Endothelial cell of umbilical vein (primary cell): Measurements from ENCODE around the gene HMGXB4. TPM values are rescaled to one million over a fixed set of nuclear protein-coding genes. Genes with fewer than 3 reads are reported as not detected.

Experiments used
- BruUV-seq: library from RNA; stranded (reverse); fragments of 400-500 nt; replicated peaks from 2 replicates; lab custom pipeline; 2021; lab: Mats Ljungman, UMichigan
- CTCF ChIA-PET: fragments of 300-600, 350-600 bp; sonication (Branson Sonifier 250); formaldehyde crosslinking; loops from one replicate; lab custom pipeline; 2021; ENCODE audit warnings: antibody characterized with exemption, inconsistent platforms; lab: Charles Lee
- POLR2A ChIA-PET: fragments of 300-600, 350-600 bp; sonication (Branson Sonifier 250); formaldehyde crosslinking; loops from one replicate; lab custom pipeline; 2021; ENCODE audit warnings: antibody characterized with exemption, inconsistent platforms; lab: Charles Lee
- DNase-seq: peaks from one replicate; pipeline ENCODE4 v3.0.0-alpha.2; 2011; ENCODE audit warnings: low read depth, low spot score
- FAIRE-seq: peaks from 2 replicates; lab custom pipeline; 2011; peaks lifted over from hg19 to GRCh38; lab: Jason Lieb, UNC
- H2AFZ ChIP-seq: 2 replicates; pipeline ENCODE4 v1.6.0; 2012; ENCODE audit warnings: low read depth, low read length, control low read depth, inconsistent platforms
- H3K27ac ChIP-seq: 2 replicates; pipeline ENCODE4 v1.5.1; 2011; ENCODE audit warnings: low read depth, mild to moderate bottlenecking, control low read depth, low read length, moderate library complexity; ENCODE audit not compliant: insufficient read depth
- H3K27me3 ChIP-seq, 2 experiments: 2 replicates each; pipeline versions ENCODE4 v1.6.0 to v1.6.1; 2011; ENCODE audit warnings: low read length in 2 of 2, mixed read lengths in 1 of 2; ENCODE audit not compliant: control insufficient read depth in 2 of 2, insufficient read depth in 2 of 2
- H3K36me3 ChIP-seq, 2 experiments: 2 replicates in 1 of 2; 3 replicates in 1 of 2; pipeline ENCODE4 v1.5.1; 2011; ENCODE audit warnings: low read length in 2 of 2, mild to moderate bottlenecking in 1 of 2, moderate library complexity in 1 of 2; ENCODE audit not compliant: control insufficient read depth in 2 of 2, insufficient read depth in 2 of 2; ENCODE audit errors: extremely low read depth in 1 of 2
- H3K4me1 ChIP-seq: 3 replicates; pipeline ENCODE4 v1.5.1; 2011; ENCODE audit warnings: mild to moderate bottlenecking, low read length; ENCODE audit not compliant: control insufficient read depth, insufficient read depth; ENCODE audit errors: extremely low read depth
- H3K4me2 ChIP-seq: 2 replicates; pipeline ENCODE4 v1.6.1; 2011; ENCODE audit warnings: low read length, control low read depth, mixed read lengths; ENCODE audit not compliant: insufficient read depth
- H3K4me3 ChIP-seq, 3 experiments: fragments of 200-600 bp in 1 of 3; sonication (generic), shearing (Covaris generic) in 1 of 3; replicated peaks in 1 of 3; 2 replicates each; pipeline ENCODE4 v1.5.1; 2011 to 2016; ENCODE audit warnings: control low read depth in 3 of 3, low read length in 3 of 3, mild to moderate bottlenecking in 2 of 3, inconsistent platforms in 1 of 3, low read depth in 1 of 3, moderate library complexity in 1 of 3; ENCODE audit not compliant: insufficient read depth in 1 of 3
- H3K79me2 ChIP-seq: 2 replicates; pipeline ENCODE4 v1.6.0; 2012; ENCODE audit warnings: low read length, inconsistent platforms; ENCODE audit not compliant: control insufficient read depth, insufficient read depth
- H3K9ac ChIP-seq: replicated peaks from 2 replicates; pipeline ENCODE3; 2011; ENCODE audit warnings: low read length, control low read depth; ENCODE audit not compliant: insufficient read depth; ENCODE audit errors: extremely low read depth
- H3K9me1 ChIP-seq: replicated peaks from 3 replicates; pipeline ENCODE4 v1.6.0; 2011; ENCODE audit warnings: mild to moderate bottlenecking, low read length; ENCODE audit not compliant: control insufficient read depth, insufficient read depth; ENCODE audit errors: extremely low read depth
- H3K9me3 ChIP-seq: replicated peaks from 2 replicates; pipeline ENCODE4 v1.5.1; 2012; ENCODE audit warnings: low read length, inconsistent platforms; ENCODE audit not compliant: control insufficient read depth, insufficient read depth
- H4K20me1 ChIP-seq: replicated peaks from 2 replicates; pipeline ENCODE3; 2011; ENCODE audit warnings: mild to moderate bottlenecking, low read length; ENCODE audit not compliant: control insufficient read depth, insufficient read depth; ENCODE audit errors: extremely low read depth
- CTCF ChIP-seq, 2 donors: IDR thresholded peaks; 1 replicate in 1 of 2; 2 replicates in 1 of 2; pipeline ENCODE4 v1.5.1; 2011; ENCODE audit warnings: low read length in 2 of 2, mild to moderate bottlenecking in 2 of 2, moderate library complexity in 2 of 2, control low read depth in 1 of 2, inconsistent platforms in 1 of 2, low read depth in 1 of 2; ENCODE audit not compliant: insufficient read depth in 1 of 2; ENCODE audit errors: extremely low read depth in 1 of 2
- EZH2 ChIP-seq: IDR thresholded peaks from 2 replicates; pipeline ENCODE4 v1.6.1; 2012; ENCODE audit warnings: borderline replicate concordance, low read depth, mild to moderate bottlenecking, moderate library complexity, low read length, inconsistent platforms; ENCODE audit not compliant: severe bottlenecking
- FOS ChIP-seq: IDR thresholded peaks from 2 replicates; pipeline ENCODE4 v1.6.1; 2011; ENCODE audit warnings: mild to moderate bottlenecking, low read length, moderate library complexity, borderline replicate concordance; ENCODE audit not compliant: insufficient read depth
- GATA2 ChIP-seq: IDR thresholded peaks from 2 replicates; pipeline ENCODE4 v1.7.0; 2011; ENCODE audit warnings: low read depth, mild to moderate bottlenecking, moderate library complexity, mixed read lengths, low read length; ENCODE audit not compliant: insufficient read length, insufficient read depth
- JUN ChIP-seq: IDR thresholded peaks from 2 replicates; pipeline ENCODE4 v1.6.1; 2011; ENCODE audit warnings: borderline replicate concordance, low read depth; ENCODE audit not compliant: insufficient read length, insufficient read depth
- MAX ChIP-seq: IDR thresholded peaks from 2 replicates; pipeline ENCODE4 v1.6.1; 2011; ENCODE audit not compliant: insufficient read depth, insufficient read length
- MYC ChIP-seq: IDR thresholded peaks from one replicate; pipeline ENCODE4 v1.6.1; 2011; ENCODE audit warnings: mild to moderate bottlenecking, low read depth, low read length
- POLR2A ChIP-seq: IDR thresholded peaks from 2 replicates; pipeline ENCODE4 v1.6.1; 2012; ENCODE audit warnings: low read depth, mild to moderate bottlenecking, control low read depth, low read length
- POLR2AphosphoS5 ChIP-seq: IDR thresholded peaks from 2 replicates; pipeline ENCODE4 v1.6.1; 2012; ENCODE audit warnings: low read depth, mild to moderate bottlenecking, control low read depth, low read length, moderate library complexity; ENCODE audit not compliant: insufficient read depth
- dilution Hi-C: fragments of 300-500 bp; cut with MboI; formaldehyde crosslinking; loops from one replicate; pipeline ENCODE4 v1.15.0; 2019; ENCODE audit warnings: low sequenced_read_pairs; ENCODE audit not compliant: extremely low pct_ligation_motif_present
- intact Hi-C: fragments of 100-400 bp; cut with micrococcal nuclease; formaldehyde crosslinking; loops from one replicate; pipeline ENCODE4 v1.10.0; 2022
- polyA plus RNA-seq, 4 experiments: library from polyadenylated mRNA; depleted of rRNA in 3 of 4; stranded (reverse) in 3 of 4; unstranded in 1 of 4; fragments of >200 nt; gene quantifications; 2 replicates each; pipeline versions ENCODE4 v1.2.1 to v1.2.3, GENCODE V29; 2011 to 2012; ENCODE audit warnings: missing spikeins in 1 of 4
- total RNA-seq: library from RNA; stranded (reverse); gene quantifications from 2 replicates; pipeline ENCODE4 v1.2.3, GENCODE V29; 2021

HMGXB4 gene
- total and polyA plus RNA-seq, 2 donors (not counting 3 experiments of a cell fraction or from before 2014, with no cell fraction given): 12.2 to 30.5 TPM

DNA sequence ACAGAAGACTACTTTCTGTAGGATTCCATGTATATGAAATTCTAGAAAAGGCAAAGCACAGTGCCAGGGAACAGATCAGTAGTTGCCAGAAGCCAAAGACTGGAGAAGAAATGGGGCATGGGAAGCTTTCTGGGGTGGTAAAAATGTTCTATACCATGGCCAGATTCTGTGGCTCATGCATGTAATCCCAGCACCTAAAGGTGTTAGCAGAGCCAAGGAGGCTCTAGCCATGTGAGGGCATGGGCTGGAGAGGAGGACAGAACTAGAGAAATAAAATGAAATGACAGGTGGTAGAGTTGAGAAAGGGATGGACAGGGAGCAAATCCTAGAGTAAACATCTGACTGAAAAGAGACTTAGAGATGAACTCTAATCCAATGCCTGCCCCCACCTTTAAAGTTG is 26.9 kb upstream of the HMGXB4 start:
- H3K79me2 ChIP-seq: no peaks in the 10 kb centered on the region
- no peak overlapping the region for H3K27ac ChIP-seq
- H3K36me3 ChIP-seq: no peaks in the 10 kb centered on the region
- no peak for TF ChIP-seq MYC
- no peak for TF ChIP-seq GATA2
- no peak for TF ChIP-seq FOS
- no peak for TF ChIP-seq JUN
- TF ChIP-seq MAX: no peak
- no peak for TF ChIP-seq POLR2AphosphoS5
- no peak for TF ChIP-seq POLR2A
- TF ChIP-seq EZH2: no peak
- no peak for TF ChIP-seq CTCF (IDR thresholded peaks at IDR 0.05; ENCODE audit: extremely low read depth in 1 of 2, insufficient read depth in 1 of 2, low read depth in 1 of 2, low read length in 2 of 2)
- no peaks in the 10 kb centered on the region for H3K9me3 ChIP-seq
- dilution Hi-C loops: no loop called here
- no peaks in the 10 kb centered on the region for H4K20me1 ChIP-seq
- no peak overlapping the region for H3K4me3 ChIP-seq
- H3K9ac ChIP-seq: no peak overlapping the region
- H3K27me3 ChIP-seq: peaks cover 2 to 6% of the 10 kb centered on the region in 2 experiments
- no peak overlapping the region for H3K4me2 ChIP-seq
- intact Hi-C loops: loop anchor here (5.0 kb wide), 1 partner anchor 1308 kb away; the partner anchor contains the start of gene LARGE1
- ChIA-PET POLR2A (no interaction called here), CTCF (interaction anchor here (0.6 to 3.2 kb wide), 6 partner anchors 9 to 80 kb away, joined by 3 to 40 read pairs (median 10); partner anchors contain the start of gene HMGXB4)
- FAIRE-seq (no peak), DNase-seq (no peak)
- no peaks in the 10 kb centered on the region for H3K9me1 ChIP-seq
- no TSS peak for BruUV-seq
- H2AFZ ChIP-seq: no peak overlapping the region
- H3K4me1 ChIP-seq: no peaks in the 10 kb centered on the region
